K562 (cell line): ENCODE measurements around the gene GRHPR.

Experiments
- EZH2 ChIP-seq: IDR thresholded peaks from 2 replicates; pipeline ENCODE4 v1.6.1; 2012; ENCODE audit warnings: low read depth, mild to moderate bottlenecking, inconsistent platforms, low read length, borderline replicate concordance
- SLC30A9 ChIP-seq: fragments of 250-450 bp; sonication (Bioruptor Pico); IDR thresholded peaks from 2 replicates; pipeline ENCODE4 v1.8.0; 2022; ENCODE audit warnings: mild to moderate bottlenecking, moderate library complexity
- TRIM24 ChIP-seq, 2 experiments: fragments of 450-650 bp; IDR thresholded peaks; 2 replicates each; pipeline ENCODE4 v1.6.1; 2016
- ZBTB7A ChIP-seq: IDR thresholded peaks from 2 replicates; pipeline ENCODE4 v1.6.1; 2011; ENCODE audit warnings: low read depth, mild to moderate bottlenecking, low read length, moderate library complexity, borderline replicate concordance; ENCODE audit not compliant: control insufficient read depth
- ZNF280B ChIP-seq: fragments of 250-450 bp; sonication (Bioruptor Pico); IDR thresholded peaks from 2 replicates; pipeline ENCODE4 v1.5.1; 2021; ENCODE audit warnings: mild to moderate bottlenecking

GRCh38 chr9:37446401-37446800 is 23.9 kb downstream of the GRHPR start:
- TF ChIP-seq EZH2 (no peak), SLC30A9 (no peak), ZBTB7A (no peak), TRIM24 (IDR thresholded peaks at IDR 0.05) (no peak), ZNF280B (no peak)
